Keratinocyte (primary cell): ENCODE measurements around the gene APBB2.
"Not testable (repeated sequence)": the region's sequence is repeated elsewhere in the genome, so short reads cannot be mapped to it uniquely, and the experiment has no call there.

Experiments used
- CTCF ChIP-seq, 3 experiments: IDR thresholded peaks in 1 of 3; conservative IDR thresholded peaks in 1 of 3; optimal IDR thresholded peaks in 1 of 3; 2 replicates in 2 of 3; 3 replicates in 1 of 3; pipeline versions ENCODE3 to v1.5.1; 2011; ENCODE audit warnings: low read length in 3 of 3, mild to moderate bottlenecking in 3 of 3, moderate library complexity in 2 of 3, control low read depth in 1 of 3, inconsistent platforms in 1 of 3; ENCODE audit not compliant: insufficient read depth in 2 of 3; ENCODE audit errors: extremely low read depth in 1 of 3
- EZH2 ChIP-seq: IDR thresholded peaks from one replicate; pipeline ENCODE4 v1.6.1; 2012; ENCODE audit warnings: inconsistent platforms, mild to moderate bottlenecking, low read length, moderate library complexity

DNA sequence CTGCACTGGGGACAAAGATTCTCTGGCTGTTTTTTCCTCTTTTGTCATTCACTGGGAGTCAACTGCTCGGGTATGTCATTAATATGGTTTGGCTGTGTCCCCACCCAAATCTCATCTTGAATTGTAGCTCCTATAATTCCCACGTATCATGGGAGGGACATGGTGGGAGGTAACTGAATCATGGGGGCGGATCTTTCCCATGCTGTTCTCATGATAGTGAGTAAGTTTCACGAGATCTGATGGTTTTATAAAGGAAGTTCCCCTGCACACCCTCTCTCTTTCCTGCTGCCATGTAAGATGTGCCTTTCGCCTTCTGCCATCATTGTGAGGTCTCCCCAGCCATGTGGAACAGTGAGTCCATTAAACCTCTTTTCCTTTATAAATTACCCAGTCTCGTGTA, 294.4 kb downstream of the APBB2 start:
- TF ChIP-seq CTCF (optimal IDR thresholded peaks at IDR 0.05 in 1 of 3, IDR thresholded peaks at IDR 0.05 in 1 of 3, conservative IDR thresholded peaks at IDR 0.05 in 1 of 3; ENCODE audit: extremely low read depth in 1 of 3, insufficient read depth in 2 of 3, low read length in 3 of 3); EZH2: not testable (repeated sequence)
